Measurements from ENCODE around the gene SPO11.

DNA sequence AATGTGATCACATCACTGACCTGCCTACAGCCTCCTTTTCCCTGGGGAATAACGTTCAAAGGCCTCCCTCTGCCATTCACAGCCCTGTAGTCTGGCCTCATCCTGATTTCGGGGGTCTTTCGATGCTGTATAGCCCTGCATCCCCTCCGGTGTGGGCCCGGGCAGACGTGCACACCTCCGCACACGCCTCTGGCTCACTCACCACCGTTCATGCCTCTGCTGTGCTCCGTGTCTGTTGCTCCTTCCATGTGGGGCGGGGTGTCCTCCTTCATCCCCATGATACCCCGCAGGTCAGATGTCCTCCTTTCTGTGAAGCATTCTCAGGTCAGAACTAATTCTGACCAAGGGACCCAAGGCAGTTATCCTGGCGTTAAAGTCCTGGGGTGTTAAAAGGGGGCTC lies 47.7 kb downstream of the SPO11 start:
- no peak for TF ChIP-seq HIVEP1 (CRISPR knock-in tag; IDR thresholded peaks at IDR 0.05)
- no peak for TF ChIP-seq NR2F6 (IDR thresholded peaks at IDR 0.05)
- no peak for TF ChIP-seq NR2F6 (CRISPR knock-in tag; IDR thresholded peaks at IDR 0.05)
- no peak for TF ChIP-seq EZH2 (conservative IDR thresholded peaks at IDR 0.05; ENCODE audit: low read depth, low read length)
- TF ChIP-seq MYNN (CRISPR knock-in tag; IDR thresholded peaks at IDR 0.05; ENCODE audit: low read depth): no peak
- TF ChIP-seq, protein P1, sequence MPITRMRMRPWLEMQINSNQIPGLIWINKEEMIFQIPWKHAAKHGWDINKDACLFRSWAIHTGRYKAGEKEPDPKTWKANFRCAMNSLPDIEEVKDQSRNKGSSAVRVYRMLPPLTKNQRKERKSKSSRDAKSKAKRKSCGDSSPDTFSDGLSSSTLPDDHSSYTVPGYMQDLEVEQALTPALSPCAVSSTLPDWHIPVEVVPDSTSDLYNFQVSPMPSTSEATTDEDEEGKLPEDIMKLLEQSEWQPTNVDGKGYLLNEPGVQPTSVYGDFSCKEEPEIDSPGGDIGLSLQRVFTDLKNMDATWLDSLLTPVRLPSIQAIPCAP (CRISPR knock-in tag; IDR thresholded peaks at IDR 0.05; ENCODE audit: low read depth): no peak
- no peak for TF ChIP-seq NCOA5 (CRISPR knock-in tag; IDR thresholded peaks at IDR 0.05)
- TF ChIP-seq ZNF317 (CRISPR knock-in tag; IDR thresholded peaks at IDR 0.05): no peak
- no peak for TF ChIP-seq TCF12 (IDR thresholded peaks at IDR 0.05)
- no peak for TF ChIP-seq TCF12 (CRISPR knock-in tag; IDR thresholded peaks at IDR 0.05)
- TF ChIP-seq, protein P2, sequence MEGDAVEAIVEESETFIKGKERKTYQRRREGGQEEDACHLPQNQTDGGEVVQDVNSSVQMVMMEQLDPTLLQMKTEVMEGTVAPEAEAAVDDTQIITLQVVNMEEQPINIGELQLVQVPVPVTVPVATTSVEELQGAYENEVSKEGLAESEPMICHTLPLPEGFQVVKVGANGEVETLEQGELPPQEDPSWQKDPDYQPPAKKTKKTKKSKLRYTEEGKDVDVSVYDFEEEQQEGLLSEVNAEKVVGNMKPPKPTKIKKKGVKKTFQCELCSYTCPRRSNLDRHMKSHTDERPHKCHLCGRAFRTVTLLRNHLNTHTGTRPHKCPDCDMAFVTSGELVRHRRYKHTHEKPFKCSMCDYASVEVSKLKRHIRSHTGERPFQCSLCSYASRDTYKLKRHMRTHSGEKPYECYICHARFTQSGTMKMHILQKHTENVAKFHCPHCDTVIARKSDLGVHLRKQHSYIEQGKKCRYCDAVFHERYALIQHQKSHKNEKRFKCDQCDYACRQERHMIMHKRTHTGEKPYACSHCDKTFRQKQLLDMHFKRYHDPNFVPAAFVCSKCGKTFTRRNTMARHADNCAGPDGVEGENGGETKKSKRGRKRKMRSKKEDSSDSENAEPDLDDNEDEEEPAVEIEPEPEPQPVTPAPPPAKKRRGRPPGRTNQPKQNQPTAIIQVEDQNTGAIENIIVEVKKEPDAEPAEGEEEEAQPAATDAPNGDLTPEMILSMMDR (CRISPR knock-in tag; IDR thresholded peaks at IDR 0.05): no peak
- no peak for TF ChIP-seq ZNF768 (CRISPR knock-in tag; IDR thresholded peaks at IDR 0.05)
- TF ChIP-seq ZFP36L2 (CRISPR knock-in tag; IDR thresholded peaks at IDR 0.05): no peak
